ENCODE data around the gene TIGD1.
"Not testable (repeated sequence)": the region's sequence is repeated elsewhere in the genome, so short reads cannot be mapped to it uniquely, and the experiment has no call there.

TIGD1 gene

GRCh38 chr2:232570481-232570880, 20.1 kb upstream of the TIGD1 start:
- not testable (repeated sequence) for DNase-seq (ENCODE audit: low spot score)

- DNase-seq (ENCODE audit: low spot score): no peak
These were observed 19.2 kb upstream of the TIGD1 start for GRCh38 chr2:232569541-232569940.

DNA sequence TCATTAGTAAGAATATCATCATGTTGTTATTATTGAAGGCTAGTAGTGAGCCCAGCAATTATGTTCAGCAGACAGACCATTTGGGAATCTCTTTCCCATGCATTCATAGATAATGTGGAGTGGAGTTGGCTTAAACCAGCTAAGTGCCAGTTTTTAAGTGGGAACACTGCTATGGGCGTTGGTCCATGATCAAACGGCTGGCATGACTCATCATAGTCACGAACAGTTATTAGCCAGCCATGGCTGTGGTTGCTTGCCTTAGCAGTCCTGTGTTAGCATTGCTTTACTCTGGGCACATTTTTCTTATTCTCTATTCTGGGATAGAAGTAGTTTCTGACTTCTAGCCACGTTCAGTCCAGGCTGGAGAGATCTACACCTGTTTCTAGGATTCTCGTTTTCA, 17.8 kb upstream of the TIGD1 start:
- no peak for DNase-seq (ENCODE audit: low spot score)

DNA sequence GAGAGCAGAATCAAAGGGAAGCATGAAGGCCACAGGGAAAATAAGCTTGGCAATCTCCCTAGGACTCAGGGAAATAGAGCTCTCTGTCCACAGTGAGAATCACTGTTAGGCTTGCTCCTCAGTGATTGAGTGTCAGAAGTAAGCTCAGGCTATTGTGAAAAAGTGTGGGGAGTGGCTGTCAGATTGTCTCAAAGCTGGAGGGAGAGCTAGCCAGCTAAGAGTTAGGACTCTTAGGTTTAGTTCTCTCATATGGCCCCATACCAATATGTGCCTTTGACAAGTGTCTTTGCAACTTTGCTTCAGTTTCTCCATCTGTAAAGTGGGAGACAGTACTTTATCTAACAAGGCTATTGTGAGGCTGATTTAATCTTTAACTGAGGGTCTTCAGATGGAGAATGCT, 17.4 kb upstream of the TIGD1 start:
- DNase-seq (ENCODE audit: low spot score): no peak

- DNase-seq (ENCODE audit: low spot score): no peak
These were observed 13.2 kb upstream of the TIGD1 start for GRCh38 chr2:232563580-232563979.

DNA sequence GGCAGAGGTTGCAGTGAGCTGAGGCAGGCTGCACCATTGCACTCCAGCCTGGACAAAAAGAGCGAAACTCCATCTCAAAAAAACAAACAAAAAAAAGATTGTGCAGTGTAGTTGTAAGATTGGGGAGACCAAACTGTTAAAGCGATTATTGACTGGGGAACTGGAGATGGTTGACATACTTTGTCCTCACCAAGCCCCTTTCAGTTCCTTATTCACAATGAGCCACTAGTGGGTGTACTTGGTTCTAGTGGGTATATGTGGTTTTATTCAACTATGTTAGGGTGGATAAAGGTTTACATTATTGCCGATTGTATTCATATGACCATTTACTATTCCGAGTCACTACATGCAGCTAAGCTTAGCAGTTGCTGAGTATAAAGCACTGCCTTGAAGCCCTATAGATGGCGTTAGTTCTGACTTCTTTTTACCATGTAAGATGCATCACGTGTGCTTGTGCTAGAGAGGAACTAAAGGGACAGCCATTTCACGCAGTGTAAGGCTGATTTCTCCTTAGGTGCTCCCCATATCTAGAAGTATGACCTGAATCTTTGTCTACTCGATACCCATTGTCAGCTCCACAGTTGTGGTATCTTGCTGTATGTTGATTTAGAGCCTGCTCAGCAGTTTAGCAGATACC, 12.3 kb upstream of the TIGD1 start:
- DNase-seq (ENCODE audit: low spot score): no peak

DNA sequence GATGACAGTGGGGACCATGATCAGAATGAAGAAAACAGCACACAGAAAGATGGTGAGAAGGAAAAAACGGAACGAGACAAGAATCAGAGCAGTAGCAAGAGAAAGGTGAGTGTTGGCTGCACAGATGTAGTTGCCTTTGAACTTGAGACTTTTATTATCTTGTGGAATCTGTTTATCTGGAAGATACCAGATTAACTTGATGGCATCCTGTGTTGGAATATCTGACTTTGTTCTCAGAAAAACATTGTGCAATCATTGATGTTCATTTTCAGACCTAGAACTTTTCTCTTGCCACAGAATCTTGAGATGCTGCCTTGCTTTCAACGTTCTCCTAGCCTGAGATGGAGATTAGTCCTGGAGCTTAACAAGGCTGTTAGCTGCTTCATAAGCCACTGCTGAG, 6.1 kb upstream of the TIGD1 start:
- no peak for DNase-seq (ENCODE audit: low spot score)

DNA sequence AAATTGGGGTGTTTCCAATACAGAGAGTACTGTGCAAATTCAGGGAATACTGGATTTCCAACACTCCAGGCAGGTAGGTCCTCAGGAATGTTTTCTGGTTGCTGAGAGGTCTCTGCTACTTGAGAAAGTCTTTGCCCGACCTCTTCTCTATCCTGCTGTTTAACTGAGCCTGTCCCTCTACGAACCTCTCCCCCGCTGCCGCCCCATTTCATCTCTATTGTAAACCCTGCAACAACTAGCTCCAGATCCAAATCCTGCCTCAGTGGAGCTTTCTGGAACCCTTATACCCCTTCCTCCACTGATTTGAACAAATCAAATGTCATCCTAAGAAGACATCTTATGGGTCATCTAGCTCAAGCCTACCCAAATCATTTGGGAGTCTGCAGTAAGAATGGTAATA, 1.4 kb upstream of the TIGD1 start:
- no peak for DNase-seq (ENCODE audit: low spot score)

- DNase-seq (ENCODE audit: low spot score): no peak
These were observed 887 bp upstream of the TIGD1 start for GRCh38 chr2:232551250-232551638.

DNA sequence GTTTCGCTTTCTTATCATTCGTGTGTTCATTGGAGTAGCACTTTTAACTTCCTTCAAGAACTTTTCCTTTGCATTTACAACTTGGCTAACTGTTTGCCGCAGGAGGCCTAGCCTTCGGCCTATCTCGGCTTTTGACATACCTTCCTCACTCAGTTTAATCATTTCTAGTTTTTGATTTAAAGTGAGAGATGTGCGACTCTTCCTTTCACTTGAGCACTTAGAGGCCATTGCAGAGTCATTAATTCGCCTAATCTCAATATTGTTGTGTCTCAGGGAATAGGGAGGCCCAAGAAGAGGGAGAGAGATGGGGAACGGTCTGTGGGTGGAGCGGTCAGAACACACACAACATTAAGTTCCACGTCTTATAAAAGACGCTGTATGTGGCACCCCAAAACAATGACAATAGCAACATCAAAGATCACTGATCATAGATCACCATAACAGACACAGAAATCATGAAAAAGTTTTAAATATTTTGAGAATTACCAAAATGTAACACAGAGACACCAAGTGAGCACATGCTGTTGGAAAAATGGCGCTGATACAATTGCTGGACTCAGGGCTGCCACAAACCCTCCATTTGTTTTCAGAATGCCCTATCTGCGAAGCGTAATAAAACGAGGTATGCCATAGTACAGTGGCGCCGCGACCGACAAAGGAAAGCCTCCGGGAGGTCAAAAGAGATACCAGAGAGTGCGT, 553 bp downstream of the TIGD1 start:
- DNase-seq (ENCODE audit: low spot score): no peak

DNA sequence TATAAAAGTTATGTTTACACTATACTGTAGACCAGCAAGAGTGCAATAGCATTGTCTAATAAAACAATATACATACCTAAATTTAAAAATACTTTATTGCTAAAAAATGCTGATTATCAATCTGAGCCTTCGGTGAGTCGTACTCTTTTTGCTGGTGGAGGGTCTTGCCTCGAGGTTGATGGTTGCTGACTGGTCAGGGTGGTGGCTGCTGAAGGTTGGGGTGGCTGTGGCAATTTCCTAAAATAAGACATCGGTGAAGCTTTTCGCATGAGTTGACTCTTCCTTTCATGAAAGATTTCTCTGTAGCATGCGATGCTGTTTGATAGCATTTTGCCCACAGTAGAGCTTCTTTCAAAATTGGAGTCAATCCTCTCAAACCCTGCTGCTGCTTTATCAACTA, 2.4 kb downstream of the TIGD1 start:
- DNase-seq (ENCODE audit: low spot score): no peak

DNA sequence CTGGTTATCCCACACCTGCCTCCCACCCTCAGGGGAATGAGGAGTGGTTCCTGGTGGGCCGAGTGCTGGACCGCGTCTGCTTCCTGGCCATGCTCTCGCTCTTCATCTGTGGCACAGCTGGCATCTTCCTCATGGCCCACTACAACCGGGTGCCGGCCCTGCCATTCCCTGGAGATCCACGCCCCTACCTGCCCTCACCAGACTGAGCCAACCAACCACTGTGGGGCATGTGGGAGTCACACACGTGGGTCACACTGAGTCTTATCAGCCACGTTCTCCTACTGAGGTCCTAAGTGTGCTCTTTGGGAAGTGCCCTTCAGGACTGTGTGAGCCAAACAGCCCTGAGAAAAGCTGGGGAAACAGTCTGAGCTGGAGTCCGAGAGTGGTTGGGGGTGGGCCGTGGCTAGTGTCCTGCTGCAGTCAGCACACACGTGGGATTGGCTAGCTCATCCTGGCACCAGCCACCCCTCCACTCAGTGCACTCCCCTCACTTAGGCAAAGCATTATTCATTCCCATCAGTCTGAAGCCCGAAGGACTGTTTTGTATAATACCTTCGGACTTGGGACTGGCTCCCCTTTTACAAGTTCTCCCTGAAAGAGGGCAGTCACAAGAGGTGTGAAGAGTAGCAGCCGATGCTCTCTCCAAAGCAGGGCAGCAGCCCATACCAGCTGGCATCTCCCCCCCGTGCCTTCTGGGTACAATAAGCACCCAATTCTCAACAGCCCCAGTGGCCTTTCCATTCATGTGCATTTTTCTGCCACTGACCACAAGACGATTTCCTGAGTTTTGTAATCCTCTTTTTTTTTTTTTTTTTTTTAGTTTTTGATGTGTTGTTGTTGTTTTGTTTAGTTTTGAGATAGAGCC, 4.6 kb downstream of the TIGD1 start:
- no peak for DNase-seq (ENCODE audit: low spot score)

DNA sequence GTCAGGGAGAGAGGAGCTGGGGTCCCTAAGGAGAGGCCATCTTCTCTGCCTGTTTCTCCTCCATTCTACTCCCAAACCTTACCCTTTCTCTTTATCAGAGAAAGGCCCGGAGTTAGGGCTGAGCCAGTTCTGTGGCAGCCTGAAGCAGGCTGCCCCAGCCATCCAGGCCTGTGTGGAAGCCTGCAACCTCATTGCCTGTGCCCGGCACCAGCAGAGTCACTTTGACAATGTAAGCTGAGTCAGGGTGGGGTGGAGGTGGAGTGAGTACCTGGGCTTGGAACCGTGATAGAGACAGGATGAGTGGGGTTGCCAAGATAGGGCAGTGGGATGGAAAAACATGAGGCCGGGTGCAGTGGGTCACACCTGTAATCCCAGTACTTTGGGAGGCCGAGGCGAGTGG, 5.7 kb downstream of the TIGD1 start:
- DNase-seq (ENCODE audit: low spot score): no peak

- DNase-seq (ENCODE audit: low spot score): no peak
These were observed 6.3 kb downstream of the TIGD1 start for GRCh38 chr2:232543928-232544631.

GRCh38 chr2:232543491-232543890, 6.9 kb downstream of the TIGD1 start:
- no peak for DNase-seq (ENCODE audit: low spot score)

- no peak for DNase-seq (ENCODE audit: low spot score)
These were observed 7.5 kb downstream of the TIGD1 start for GRCh38 chr2:232542715-232543467.

DNA sequence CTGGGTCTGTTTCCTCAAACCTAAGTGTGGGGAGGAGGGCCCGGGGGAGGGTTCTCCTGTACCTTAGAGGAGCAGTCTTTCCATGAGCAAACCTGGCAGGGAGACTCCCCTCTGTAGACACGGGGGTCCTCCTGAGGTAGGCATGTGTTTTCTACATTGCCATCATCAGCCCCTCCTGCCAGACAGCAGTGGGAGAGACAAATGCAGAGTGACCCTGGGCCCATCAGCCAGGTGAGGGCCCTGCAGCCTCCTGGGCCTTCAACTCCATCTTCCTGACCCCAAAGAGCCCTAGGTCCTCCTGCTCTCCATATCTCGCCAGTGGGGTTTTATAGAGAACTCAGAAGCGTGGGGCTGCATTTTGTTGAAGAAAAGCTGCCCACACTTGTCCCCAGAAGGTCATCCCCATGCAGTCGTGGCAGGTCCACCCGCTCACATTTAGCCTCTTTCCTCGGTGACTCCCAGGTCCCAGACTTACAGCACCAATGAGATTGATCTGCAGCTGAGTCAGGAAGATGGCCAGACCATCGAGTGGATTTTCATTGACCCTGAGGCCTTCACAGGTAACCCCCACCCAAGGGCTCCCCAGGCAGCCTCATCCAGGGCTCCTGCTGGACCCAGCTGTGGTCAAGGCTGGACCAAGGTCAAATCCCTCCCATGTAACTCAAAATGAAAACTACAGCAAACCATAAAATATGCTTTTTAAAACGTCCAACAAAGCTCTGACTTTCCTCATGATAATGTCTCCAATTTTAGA, 8.2 kb downstream of the TIGD1 start:
- no peak for DNase-seq (ENCODE audit: low spot score)

DNA sequence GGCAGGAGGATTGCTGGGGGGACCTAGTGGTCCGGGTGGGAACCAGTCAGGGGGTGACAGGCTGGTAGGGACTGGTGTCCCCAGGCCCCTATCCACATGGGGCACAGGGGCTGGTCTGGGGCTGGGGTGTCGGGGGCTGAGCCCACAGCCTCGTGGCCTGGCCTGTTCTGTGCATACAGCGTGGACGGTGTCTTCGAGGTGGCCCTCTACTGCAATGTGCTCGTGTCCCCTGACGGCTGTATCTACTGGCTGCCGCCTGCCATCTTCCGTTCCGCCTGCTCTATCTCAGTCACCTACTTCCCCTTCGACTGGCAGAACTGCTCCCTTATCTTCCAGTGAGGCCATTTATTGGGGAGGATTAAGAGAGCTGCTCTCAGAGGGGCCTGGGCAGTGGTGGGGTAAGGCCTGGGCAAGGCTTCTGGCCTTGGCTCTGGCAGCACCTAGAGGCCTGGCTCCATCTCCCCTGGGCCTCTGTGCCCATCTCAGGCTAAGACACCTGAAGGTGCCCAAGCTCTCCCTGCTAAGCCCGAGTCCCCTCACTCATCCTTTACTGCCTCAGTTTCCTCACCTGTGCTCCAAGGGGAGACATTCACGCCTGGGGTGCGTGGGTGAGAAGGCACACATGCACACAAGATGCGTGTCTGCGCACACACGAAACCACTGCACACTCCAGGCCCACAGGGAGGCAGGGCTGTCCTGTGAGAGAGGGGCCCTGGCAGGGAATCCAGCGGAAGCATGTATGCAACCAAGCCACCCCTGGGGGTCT, 9.0 kb downstream of the TIGD1 start:
- no peak for DNase-seq (ENCODE audit: low spot score)

DNA sequence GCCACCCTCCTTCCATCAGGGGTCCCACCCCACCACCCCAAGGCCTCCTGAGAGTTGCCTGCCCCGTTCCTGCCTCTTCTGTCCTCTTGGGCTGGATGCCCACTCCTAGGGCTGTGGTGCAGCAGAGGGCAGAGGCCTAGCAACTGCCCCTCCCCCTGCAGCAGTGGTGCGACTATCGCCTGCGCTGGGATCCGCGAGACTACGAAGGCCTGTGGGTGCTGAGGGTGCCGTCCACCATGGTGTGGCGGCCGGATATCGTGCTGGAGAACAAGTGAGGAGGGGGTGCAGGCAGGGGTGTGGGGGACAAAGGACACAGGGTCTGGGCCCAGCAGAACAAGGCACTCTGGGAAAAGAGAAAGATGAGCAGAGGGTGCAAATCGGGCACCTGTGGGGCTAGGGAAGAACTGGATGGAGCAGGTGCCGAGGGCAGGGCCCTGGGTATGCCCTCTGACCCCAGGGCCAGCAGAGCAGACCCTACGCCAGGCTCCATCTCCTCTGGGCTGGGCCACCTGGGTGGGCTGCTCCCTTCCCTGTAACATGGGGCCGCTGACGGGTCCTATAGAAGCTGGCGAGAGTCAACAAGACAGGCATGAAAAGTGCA, 9.8 kb downstream of the TIGD1 start:
- DNase-seq (ENCODE audit: low spot score): no peak

Data from HuH-7 (cell line).